GM13976 (cell line): ENCODE data around the gene CFAP44.
"Not testable (repeated sequence)": the region's sequence is repeated elsewhere in the genome, so short reads cannot be mapped to it uniquely, and the experiment has no call there.

Source experiments
- DNase-seq: peaks from one replicate; pipeline ENCODE4 v3.0.0; 2012; ENCODE audit warnings: low spot score
- in situ Hi-C: fragments of 300-500 bp; cut with MboI; formaldehyde crosslinking; loops from one replicate; pipeline ENCODE4 v1.12.0; 2022; ENCODE audit warnings: low sequenced_read_pairs, mixed read lengths, inconsistent platforms; ENCODE audit not compliant: unreplicated experiment
- TF ChIP-seq, protein P1 (sequence below): IDR thresholded peaks from 2 replicates; pipeline ENCODE4 v1.5.1; 2012; ENCODE audit warnings: borderline replicate concordance, mild to moderate bottlenecking; ENCODE audit not compliant: insufficient read depth; ENCODE audit errors: extremely low read depth, missing control alignments, control extremely low read depth

The CFAP44 gene, protein sequence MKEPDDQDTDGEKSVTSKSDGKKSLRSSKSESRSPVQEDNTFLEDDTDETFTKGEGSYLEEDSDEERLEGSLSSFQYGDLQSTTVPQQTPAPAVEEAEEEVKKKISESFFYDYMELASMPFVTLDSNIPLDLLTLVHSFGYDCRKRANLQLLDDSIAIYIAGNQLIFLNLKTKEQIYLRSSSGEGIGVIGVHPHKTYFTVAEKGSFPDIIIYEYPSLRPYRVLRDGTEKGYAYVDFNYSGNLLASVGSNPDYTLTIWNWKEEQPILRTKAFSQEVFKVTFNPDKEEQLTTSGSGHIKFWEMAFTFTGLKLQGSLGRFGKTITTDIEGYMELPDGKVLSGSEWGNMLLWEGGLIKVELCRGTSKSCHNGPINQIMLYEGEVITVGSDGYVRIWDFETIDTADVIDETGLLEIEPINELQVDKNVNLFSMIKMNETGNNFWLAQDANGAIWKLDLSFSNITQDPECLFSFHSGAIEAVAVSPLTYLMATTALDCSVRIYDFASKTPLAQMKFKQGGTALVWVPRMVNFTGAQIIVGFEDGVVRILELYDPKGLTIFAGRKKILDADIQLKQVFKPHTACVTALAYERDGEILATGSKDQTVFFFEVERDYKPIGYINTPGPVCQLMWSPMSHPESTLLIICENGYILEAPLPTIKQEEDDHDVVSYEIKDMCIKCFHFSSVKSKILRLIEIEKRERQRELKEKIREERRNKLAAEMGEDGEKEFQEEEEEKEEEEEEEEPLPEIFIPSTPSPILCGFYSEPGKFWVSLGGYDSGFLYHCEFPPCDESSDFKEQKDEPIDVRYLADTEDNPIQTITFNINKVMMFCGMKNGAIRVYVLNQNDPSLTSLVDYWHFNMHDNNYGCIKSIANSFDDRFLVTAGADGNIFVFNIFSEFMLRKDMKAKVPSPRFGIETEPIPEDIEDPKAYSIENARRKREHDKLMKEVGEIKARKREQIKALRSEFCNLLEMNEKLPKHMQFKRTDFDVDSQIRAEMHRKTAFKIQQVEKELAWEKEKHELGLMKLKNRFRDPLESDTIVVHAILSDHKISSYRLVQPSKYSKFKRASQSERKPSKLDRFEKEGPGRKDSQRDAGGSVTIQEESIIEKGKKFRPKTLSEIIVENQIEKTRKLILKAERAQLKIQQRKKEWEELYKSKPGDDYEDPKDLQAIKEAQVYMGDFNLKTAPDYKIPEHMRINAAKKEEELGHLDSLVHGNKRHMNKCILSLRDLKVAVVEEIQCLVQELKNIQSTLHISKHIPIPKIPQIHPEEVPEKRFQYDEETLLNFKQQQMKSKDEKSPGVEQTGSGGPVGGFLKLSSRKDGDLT (N-terminal part only)

DNA sequence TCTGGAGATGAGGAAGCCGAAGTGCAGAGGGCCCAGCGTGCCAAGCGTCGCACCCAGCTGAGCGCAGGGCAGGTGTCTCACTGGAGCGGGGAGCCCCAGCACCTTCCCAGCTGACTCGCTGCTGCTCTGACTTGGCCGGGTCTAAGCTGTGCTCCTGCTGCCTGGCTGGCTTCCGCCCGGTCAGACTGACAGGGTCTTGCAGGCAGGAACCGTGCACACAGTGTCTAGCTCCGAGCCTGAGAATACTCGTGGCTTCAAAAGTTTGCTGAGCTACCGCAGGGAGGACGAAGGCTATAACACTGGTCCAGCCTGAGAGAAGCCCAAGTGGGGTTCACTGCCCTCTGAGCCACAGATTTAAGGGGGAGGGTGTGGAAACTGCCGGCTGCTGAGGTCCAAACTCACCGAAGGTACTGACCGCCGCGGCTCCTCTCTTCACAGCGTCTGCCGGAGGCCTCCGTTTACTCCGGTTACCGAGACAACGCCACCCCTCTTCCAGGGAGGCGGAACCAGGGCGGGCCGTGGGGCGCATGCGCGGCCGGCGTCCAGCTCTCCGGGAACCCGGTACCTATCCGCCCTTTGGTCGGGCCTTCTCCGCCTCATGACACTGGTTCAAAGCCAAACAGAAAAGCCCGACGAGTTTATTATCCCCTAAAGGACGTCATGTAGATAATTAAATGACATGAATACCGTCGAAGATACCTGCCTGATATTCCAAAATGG is at the start of gene CFAP44:
Gene CFAP44 (minus strand): TSS at position 443 of the 720 bp plus-strand sequence. CDS start 7,829 bp downstream, outside the sequence.
- in situ Hi-C loops, result no loop called here

DNA sequence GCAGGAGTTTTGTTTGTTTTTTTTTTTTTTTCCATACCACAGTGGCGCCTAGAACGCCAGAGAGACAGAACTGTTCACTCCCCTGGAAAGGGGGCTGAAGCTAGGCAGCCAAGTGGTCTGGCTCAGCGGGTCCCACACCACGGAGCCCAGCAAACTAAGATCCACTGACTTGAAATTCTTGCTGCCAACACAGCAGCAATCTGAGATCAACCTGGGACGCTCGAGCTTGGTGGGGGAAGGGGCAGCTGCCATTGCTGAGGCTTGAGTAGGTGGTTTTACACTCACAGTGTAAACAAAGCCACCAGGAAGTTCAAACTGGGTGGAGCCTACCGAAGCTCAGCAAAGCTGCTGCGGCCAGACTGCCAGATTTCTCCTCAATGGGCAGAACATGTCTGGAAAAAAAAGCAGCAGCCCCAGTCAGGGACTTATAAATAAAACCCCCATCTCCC is 43.9 kb upstream of the CFAP44 start:
- TF ChIP-seq, protein P1, sequence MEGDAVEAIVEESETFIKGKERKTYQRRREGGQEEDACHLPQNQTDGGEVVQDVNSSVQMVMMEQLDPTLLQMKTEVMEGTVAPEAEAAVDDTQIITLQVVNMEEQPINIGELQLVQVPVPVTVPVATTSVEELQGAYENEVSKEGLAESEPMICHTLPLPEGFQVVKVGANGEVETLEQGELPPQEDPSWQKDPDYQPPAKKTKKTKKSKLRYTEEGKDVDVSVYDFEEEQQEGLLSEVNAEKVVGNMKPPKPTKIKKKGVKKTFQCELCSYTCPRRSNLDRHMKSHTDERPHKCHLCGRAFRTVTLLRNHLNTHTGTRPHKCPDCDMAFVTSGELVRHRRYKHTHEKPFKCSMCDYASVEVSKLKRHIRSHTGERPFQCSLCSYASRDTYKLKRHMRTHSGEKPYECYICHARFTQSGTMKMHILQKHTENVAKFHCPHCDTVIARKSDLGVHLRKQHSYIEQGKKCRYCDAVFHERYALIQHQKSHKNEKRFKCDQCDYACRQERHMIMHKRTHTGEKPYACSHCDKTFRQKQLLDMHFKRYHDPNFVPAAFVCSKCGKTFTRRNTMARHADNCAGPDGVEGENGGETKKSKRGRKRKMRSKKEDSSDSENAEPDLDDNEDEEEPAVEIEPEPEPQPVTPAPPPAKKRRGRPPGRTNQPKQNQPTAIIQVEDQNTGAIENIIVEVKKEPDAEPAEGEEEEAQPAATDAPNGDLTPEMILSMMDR, result no peak
- no peak for DNase-seq
- in situ Hi-C loops, result no loop called here

More for the DNA sequence above, at the start of gene CFAP44:
- TF ChIP-seq, protein P1, result no peak
- DNase-seq, result peak; percentile 65

DNA sequence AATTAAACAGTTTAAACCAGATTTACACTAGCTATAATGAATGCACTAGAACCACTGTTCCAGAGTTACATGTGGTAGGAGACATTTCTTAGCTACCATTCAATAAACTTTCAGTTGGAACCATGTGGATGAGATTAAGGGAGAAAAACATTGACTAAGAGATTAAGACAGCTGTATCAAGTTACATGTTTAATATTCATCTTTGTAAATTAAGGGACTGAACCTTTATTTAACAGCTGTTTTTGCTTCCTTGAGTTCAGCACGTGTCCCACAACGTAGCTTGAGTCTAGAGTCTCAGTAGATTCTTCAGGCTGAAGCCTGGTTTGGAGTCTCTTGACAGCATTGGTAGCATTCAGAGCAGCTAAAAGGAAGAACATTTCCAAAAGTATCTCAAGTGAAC is 27.2 kb upstream of the CFAP44 start:
- in situ Hi-C loops, result no loop called here
- no peak for DNase-seq
- TF ChIP-seq, protein P1, result no peak

DNA sequence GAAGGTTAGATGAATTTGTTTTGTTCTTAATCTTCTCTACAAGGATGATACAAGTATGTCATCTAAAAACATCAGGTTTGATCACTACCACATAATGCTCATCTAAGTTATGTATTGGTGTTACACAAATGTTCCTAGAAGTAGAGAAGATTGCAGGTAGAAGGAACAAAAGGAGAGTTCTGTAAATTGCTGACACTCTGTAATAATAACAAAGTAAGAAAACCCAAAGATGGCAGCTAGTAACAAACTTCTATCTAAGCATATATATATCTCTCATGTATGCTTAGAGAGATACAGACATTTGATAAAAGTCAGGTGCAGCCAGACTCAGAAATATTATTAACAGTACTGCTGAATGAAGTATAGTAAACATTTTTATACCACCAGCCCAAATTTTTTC is 20.2 kb upstream of the CFAP44 start:
- no peak for DNase-seq
- TF ChIP-seq, protein P1, result no peak
- in situ Hi-C loops, result no loop called here

DNA sequence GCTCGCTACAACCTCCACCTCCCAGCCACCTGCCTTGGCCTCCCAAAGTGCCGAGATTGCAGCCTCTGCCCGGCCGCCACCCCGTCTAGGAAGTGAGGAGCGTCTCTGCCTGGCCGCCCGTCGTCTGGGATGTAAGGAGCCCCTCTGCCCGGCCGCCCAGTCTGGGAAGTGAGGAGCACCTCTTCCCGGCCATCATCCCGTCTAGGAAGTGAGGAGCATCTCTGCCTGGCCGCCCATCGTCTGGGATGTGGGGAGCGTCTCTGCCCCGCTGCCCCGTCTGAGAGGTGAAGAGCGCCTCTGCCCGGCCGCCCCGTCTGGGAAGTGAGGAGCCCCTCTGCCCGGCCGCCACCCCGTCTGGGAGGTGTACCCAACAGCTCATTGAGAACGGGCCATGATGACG is 17.3 kb upstream of the CFAP44 start:
- in situ Hi-C loops, DNase-seq: not testable (repeated sequence)

DNA sequence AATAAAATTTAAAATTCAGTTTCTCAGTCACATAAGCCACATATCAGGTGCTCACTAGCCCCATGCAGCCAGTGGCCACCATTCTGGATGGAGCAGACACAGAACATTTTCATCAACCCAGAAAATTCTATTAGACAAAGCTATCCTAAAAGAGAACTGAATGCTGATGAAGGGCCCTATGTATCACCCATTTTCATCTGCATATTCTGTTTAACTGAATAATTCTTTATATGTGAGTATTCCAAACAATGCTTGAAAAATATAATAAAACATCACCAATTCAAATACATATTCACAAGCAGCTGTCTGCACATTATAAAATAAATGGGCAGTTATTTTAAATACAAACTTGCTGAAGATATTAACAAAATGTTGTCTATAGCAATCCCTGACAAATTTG is 14.2 kb upstream of the CFAP44 start:
- no peak for DNase-seq
- in situ Hi-C loops, result no loop called here
- TF ChIP-seq, protein P1, result no peak
